Epithelial cell of proximal tubule (primary cell): ENCODE measurements around the gene SMC5. TPM values are rescaled to one million over a fixed set of nuclear protein-coding genes. Genes with fewer than 3 reads are reported as not detected.
A peak's percentile ranks its signal among the peaks of the same experiment; 100 is the strongest.

ENCODE experiments used
- DNase-seq: peaks from one replicate; pipeline ENCODE4 v3.0.0-alpha.2; 2011; ENCODE audit warnings: low read depth
- H3K4me3 ChIP-seq: 2 replicates; pipeline ENCODE4 v1.5.1; 2011; ENCODE audit warnings: low read depth, mild to moderate bottlenecking, low read length
- total RNA-seq: library from RNA; depleted of rRNA; stranded (reverse); fragments of >200 nt; gene quantifications from 2 replicates; pipeline ENCODE4 v1.2.3, GENCODE V29; 2015
- TF ChIP-seq, protein P1 (sequence below): conservative IDR thresholded peaks from 2 replicates; pipeline ENCODE4 v1.5.1; 2012; ENCODE audit warnings: low read depth, mild to moderate bottlenecking, low read length

The SMC5 gene
- total RNA-seq, 1 donor from 2014 or later, result 46.7 TPM

- TF ChIP-seq, protein P1, sequence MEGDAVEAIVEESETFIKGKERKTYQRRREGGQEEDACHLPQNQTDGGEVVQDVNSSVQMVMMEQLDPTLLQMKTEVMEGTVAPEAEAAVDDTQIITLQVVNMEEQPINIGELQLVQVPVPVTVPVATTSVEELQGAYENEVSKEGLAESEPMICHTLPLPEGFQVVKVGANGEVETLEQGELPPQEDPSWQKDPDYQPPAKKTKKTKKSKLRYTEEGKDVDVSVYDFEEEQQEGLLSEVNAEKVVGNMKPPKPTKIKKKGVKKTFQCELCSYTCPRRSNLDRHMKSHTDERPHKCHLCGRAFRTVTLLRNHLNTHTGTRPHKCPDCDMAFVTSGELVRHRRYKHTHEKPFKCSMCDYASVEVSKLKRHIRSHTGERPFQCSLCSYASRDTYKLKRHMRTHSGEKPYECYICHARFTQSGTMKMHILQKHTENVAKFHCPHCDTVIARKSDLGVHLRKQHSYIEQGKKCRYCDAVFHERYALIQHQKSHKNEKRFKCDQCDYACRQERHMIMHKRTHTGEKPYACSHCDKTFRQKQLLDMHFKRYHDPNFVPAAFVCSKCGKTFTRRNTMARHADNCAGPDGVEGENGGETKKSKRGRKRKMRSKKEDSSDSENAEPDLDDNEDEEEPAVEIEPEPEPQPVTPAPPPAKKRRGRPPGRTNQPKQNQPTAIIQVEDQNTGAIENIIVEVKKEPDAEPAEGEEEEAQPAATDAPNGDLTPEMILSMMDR, result peak; percentile 55
- H3K4me3 ChIP-seq, result no peak overlapping the region
- no peak for DNase-seq
Measured at GRCh38 chr9:70352802-70353201, 94.0 kb downstream of the SMC5 start.

GRCh38 chr9:70355801-70356200 lies 97.0 kb downstream of the SMC5 start:
- TF ChIP-seq, protein P1, result no peak
- DNase-seq, result no peak
- H3K4me3 ChIP-seq, result no peak overlapping the region

DNA sequence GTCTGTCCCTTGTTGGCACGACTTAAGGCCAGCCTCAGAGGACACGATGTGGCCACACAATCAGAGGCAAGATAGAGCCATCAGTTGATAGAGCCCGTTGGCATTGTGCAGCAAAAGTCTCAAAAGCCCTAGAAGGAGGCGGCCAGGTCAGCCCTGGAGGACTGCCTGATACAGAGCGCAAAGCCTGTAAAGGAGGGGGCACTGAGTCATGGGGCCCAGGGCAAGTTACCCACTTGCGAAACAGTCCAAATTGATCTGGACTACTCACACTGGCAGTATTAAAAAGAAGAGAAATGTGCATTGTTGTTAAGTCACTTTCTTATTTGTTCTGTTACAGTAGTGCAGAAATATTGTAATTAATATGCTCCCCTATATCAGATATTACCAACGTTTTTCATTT lies 104.2 kb downstream of the SMC5 start:
- no peak overlapping the region for H3K4me3 ChIP-seq
- no peak for DNase-seq
- TF ChIP-seq, protein P1, result no peak

DNA sequence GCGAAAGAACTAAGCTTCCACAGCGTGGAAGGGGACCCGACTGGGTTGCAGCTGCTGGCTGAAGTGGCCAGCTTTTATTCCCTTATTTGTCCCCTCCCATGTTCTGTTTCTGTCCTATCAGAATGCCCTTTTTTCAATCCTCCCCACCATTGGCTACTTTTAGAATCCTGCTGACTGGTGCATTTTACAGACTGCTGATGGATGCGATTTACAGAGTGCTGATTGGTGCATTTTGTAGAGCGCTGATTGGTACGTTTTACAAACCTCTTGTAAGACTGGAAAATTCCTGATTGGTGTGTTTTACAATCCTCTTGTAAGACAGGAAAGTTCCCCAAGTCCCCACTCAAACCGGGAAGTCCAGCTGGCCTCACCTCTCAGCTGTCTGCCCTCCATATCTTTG lies 105.0 kb downstream of the SMC5 start:
- no peak for DNase-seq
- TF ChIP-seq, protein P1, result no peak

DNA sequence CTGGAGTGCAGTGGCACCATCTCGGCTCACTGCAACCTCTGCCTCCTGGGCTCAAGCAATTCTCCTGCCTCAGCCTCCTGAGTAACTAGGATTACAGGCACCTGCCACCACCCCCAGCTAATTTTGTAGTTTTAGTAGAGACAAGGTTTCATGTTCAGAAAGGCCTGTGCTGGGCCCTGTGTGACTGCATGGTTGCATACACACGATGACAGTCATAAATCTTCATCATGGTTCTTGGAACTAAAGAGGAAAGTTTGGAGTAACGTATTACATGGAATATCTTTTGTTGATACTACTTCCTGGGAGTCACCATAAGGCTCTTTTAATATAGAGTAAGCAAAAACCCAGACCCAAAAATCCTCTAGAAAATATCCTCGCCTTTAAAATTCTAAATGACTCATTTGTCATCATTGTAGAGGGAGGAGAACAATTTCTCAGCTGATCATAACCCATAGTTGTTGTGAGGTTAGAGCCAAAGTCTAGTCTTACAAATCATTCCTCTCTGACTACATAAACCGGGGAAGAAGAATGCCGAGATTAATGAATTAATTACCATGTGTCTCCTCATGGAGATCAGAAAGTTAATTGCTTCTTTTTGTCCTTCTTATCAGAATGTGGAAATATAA lies 108.6 kb downstream of the SMC5 start:
- no peak for DNase-seq
- no peak overlapping the region for H3K4me3 ChIP-seq
- TF ChIP-seq, protein P1, result no peak

More for the DNA sequence above, 105.0 kb downstream of the SMC5 start:
- no peak overlapping the region for H3K4me3 ChIP-seq

- no peak overlapping the region for H3K4me3 ChIP-seq
- TF ChIP-seq, protein P1, result no peak
- DNase-seq, result no peak
Measured at GRCh38 chr9:70374962-70375618, 116.3 kb downstream of the SMC5 start.

GRCh38 chr9:70382046-70382708 lies 123.4 kb downstream of the SMC5 start:
- H3K4me3 ChIP-seq, result no peak overlapping the region
- TF ChIP-seq, protein P1, result no peak
- DNase-seq, result no peak
